SK-N-SH (cell line): Measurements from ENCODE around the gene CLCN2. TPM values are rescaled to one million over a fixed set of nuclear protein-coding genes. Genes with fewer than 3 reads are reported as not detected.

ENCODE experiments used
- CTCF ChIA-PET: fragments of 300-600, 350-600 bp; formaldehyde crosslinking; extraction: SDS; loops from one replicate; lab custom pipeline; 2021; lab: Yijun Ruan, JAX
- POLR2A ChIA-PET: fragments of 350-600 bp; sonication (Branson Sonifier 250); formaldehyde crosslinking; extraction: SDS; loops from one replicate; lab custom pipeline; 2020; ENCODE audit warnings: antibody characterized with exemption, inconsistent platforms; lab: Yijun Ruan, JAX
- DNase-seq: peaks from one replicate; pipeline ENCODE4 v3.0.0; 2012
- H2AFZ ChIP-seq: fragments of 200-600 bp; sonication (generic); 2 replicates; pipeline ENCODE4 v1.8.1; 2016; ENCODE audit warnings: antibody characterized with exemption, mild to moderate bottlenecking, low read depth
- H3F3A ChIP-seq: fragments of 200-600 bp; sonication (generic); replicated peaks from 2 replicates; pipeline ENCODE3; 2016; ENCODE audit warnings: antibody characterized with exemption, mild to moderate bottlenecking; ENCODE audit not compliant: insufficient read depth
- H3K27ac ChIP-seq, 2 experiments: fragments of 200-500 bp in 1 of 2; fragments of 200-600 bp in 1 of 2; sonication (Bioruptor generic) in 1 of 2; sonication (generic), shearing (Covaris generic) in 1 of 2; 2 replicates each; pipeline versions ENCODE4 v1.5.1 to v1.6.1; 2014 to 2016; ENCODE audit warnings: low read depth in 2 of 2, inconsistent platforms in 1 of 2, low read length in 1 of 2, mild to moderate bottlenecking in 1 of 2, mixed read lengths in 1 of 2
- H3K27me3 ChIP-seq: fragments of 200-600 bp; sonication (generic), shearing (Covaris generic); 2 replicates; pipeline ENCODE4 v1.6.1; 2016; ENCODE audit warnings: mixed run types; ENCODE audit not compliant: insufficient read depth
- H3K36me3 ChIP-seq, 2 experiments: fragments of 200-500 bp in 1 of 2; fragments of 200-600 bp in 1 of 2; sonication (Bioruptor generic) in 1 of 2; sonication (generic) in 1 of 2; replicated peaks in 1 of 2; 2 replicates each; pipeline versions ENCODE3 to v1.5.1; 2014 to 2016; ENCODE audit warnings: low read length in 1 of 2, mild to moderate bottlenecking in 1 of 2; ENCODE audit not compliant: insufficient read depth in 2 of 2, control insufficient read depth in 1 of 2
- H3K4me1 ChIP-seq, 2 experiments: fragments of 200-500 bp in 1 of 2; fragments of 200-600 bp in 1 of 2; sonication (Bioruptor generic) in 1 of 2; sonication (generic), shearing (Covaris generic) in 1 of 2; 2 replicates each; pipeline versions ENCODE4 v1.5.1 to v1.6.1; 2014 to 2016; ENCODE audit warnings: low read depth in 1 of 2, low read length in 1 of 2, mixed run types in 1 of 2; ENCODE audit not compliant: insufficient read depth in 2 of 2, control insufficient read depth in 1 of 2
- H3K4me2 ChIP-seq: fragments of 200-600 bp; sonication (generic), shearing (Covaris generic); 2 replicates; pipeline ENCODE4 v1.6.1; 2017; ENCODE audit warnings: mixed run types
- H3K4me3 ChIP-seq, 2 experiments: fragments of 200-500 bp in 1 of 2; fragments of 200-600 bp in 1 of 2; sonication (Bioruptor generic) in 1 of 2; sonication (generic), shearing (Covaris generic) in 1 of 2; 2 replicates each; pipeline versions ENCODE4 v1.5.1 to v1.8.1; 2014 to 2016; ENCODE audit warnings: low read depth in 2 of 2, inconsistent platforms in 1 of 2, low read length in 1 of 2, mild to moderate bottlenecking in 1 of 2, mixed read lengths in 1 of 2, moderate library complexity in 1 of 2
- H3K79me2 ChIP-seq: fragments of 200-600 bp; sonication (generic); 2 replicates; pipeline ENCODE4 v1.8.1; 2017; ENCODE audit warnings: mild to moderate bottlenecking; ENCODE audit not compliant: insufficient read depth
- H3K9ac ChIP-seq: fragments of 200-600 bp; sonication (generic); 2 replicates; pipeline ENCODE4 v1.6.1; 2017; ENCODE audit warnings: mixed run types
- H3K9me2 ChIP-seq: fragments of 200-600 bp; sonication (generic); 2 replicates; pipeline ENCODE4 v1.6.1; 2017; ENCODE audit warnings: mixed run types
- H3K9me3 ChIP-seq: fragments of 200-600 bp; sonication (generic); 2 replicates; pipeline ENCODE4 v1.6.1; 2017; ENCODE audit warnings: mixed run types, mild to moderate bottlenecking, moderate library complexity
- H4K20me1 ChIP-seq: fragments of 200-600 bp; sonication (generic); 2 replicates; pipeline ENCODE4 v1.6.1; 2017; ENCODE audit warnings: mild to moderate bottlenecking, mixed run types; ENCODE audit not compliant: insufficient read depth
- CHD2 ChIP-seq: fragments of 150-350 bp; IDR thresholded peaks from 2 replicates; pipeline ENCODE4 v1.6.1; 2018; ENCODE audit warnings: low read length; ENCODE audit not compliant: partially characterized antibody
- EZH2phosphoT487 ChIP-seq: fragments of 200-600 bp; sonication (generic); IDR thresholded peaks from 2 replicates; pipeline ENCODE4 v1.6.1; 2017; ENCODE audit warnings: low read depth, mixed run types, mild to moderate bottlenecking, antibody characterized with exemption, moderate library complexity, borderline replicate concordance
- FOSL2 ChIP-seq: IDR thresholded peaks from 2 replicates; pipeline ENCODE4 v1.4.0; 2012; ENCODE audit warnings: low read depth, mild to moderate bottlenecking, moderate library complexity, borderline replicate concordance
- FOXM1 ChIP-seq: IDR thresholded peaks from 2 replicates; pipeline ENCODE4 v1.4.0; 2012; ENCODE audit warnings: low read depth, mild to moderate bottlenecking
- IRF3 ChIP-seq: fragments of 150-350 bp; IDR thresholded peaks from 2 replicates; pipeline ENCODE4 v1.6.1; 2016; ENCODE audit warnings: mild to moderate bottlenecking, low read depth, low read length
- JUND ChIP-seq: IDR thresholded peaks from 2 replicates; pipeline ENCODE4 v1.4.0; 2012
- MAX ChIP-seq: IDR thresholded peaks from 2 replicates; pipeline ENCODE4 v1.4.0; 2012; ENCODE audit warnings: low read depth
- NFIC ChIP-seq: IDR thresholded peaks from 2 replicates; pipeline ENCODE4 v1.4.0; 2012; ENCODE audit warnings: borderline replicate concordance
- NRF1 ChIP-seq: IDR thresholded peaks from 2 replicates; pipeline ENCODE4 v1.6.1; 2012; ENCODE audit warnings: low read depth, mild to moderate bottlenecking, low read length
- POLR2AphosphoS5 ChIP-seq: IDR thresholded peaks from 2 replicates; pipeline ENCODE4 v1.6.1; 2012; ENCODE audit warnings: low read depth, low read length
- RAD21 ChIP-seq: IDR thresholded peaks from 2 replicates; pipeline ENCODE4 v1.6.1; 2012; ENCODE audit warnings: mild to moderate bottlenecking, low read length
- RCOR1 ChIP-seq: fragments of 150-350 bp; IDR thresholded peaks from 2 replicates; pipeline ENCODE4 v1.6.1; 2017; ENCODE audit warnings: antibody characterized with exemption, low read length
- REST ChIP-seq: IDR thresholded peaks from 2 replicates; pipeline ENCODE4 v1.6.1; 2012; ENCODE audit warnings: mild to moderate bottlenecking, low read depth, low read length, moderate library complexity
- RFX5 ChIP-seq: IDR thresholded peaks from 2 replicates; pipeline ENCODE4 v1.6.1; 2012; ENCODE audit warnings: mild to moderate bottlenecking, improper control_type of control experiment, low read length
- RXRA ChIP-seq: IDR thresholded peaks from 2 replicates; pipeline ENCODE4 v1.4.0; 2012; ENCODE audit warnings: low read depth, mild to moderate bottlenecking, borderline replicate concordance
- SIN3A ChIP-seq: IDR thresholded peaks from 2 replicates; pipeline ENCODE4 v1.6.1; 2012; ENCODE audit warnings: low read depth, mild to moderate bottlenecking, low read length, moderate library complexity, borderline replicate concordance
- TAF1 ChIP-seq: IDR thresholded peaks from 2 replicates; pipeline ENCODE4 v1.6.1; 2012; ENCODE audit warnings: low read depth, mild to moderate bottlenecking, low read length, moderate library complexity, borderline replicate concordance
- USF1 ChIP-seq: IDR thresholded peaks from 2 replicates; pipeline ENCODE4 v1.4.0; 2012; ENCODE audit warnings: low read depth, borderline replicate concordance
- YY1 ChIP-seq: IDR thresholded peaks from 2 replicates; pipeline ENCODE4 v1.4.0; 2012; ENCODE audit warnings: low read depth, mild to moderate bottlenecking
- WGBS: methylation state at CpG from one replicate; pipeline ENCODE4 v1.1.6; 2017; ENCODE audit warnings: low lambda C conversion rate; 5-methylcytosine and 5-hydroxymethylcytosine counted together
- polyA plus RNA-seq, 3 experiments: library from polyadenylated mRNA; depleted of rRNA; stranded (reverse); fragments of >200 nt; gene quantifications; 2 replicates each; pipeline ENCODE4 v1.2.3, GENCODE V29; 2012
- TF ChIP-seq, protein P1 (sequence below): fragments of 150-350 bp; IDR thresholded peaks from 2 replicates; pipeline ENCODE4 v1.6.1; 2017; ENCODE audit warnings: antibody characterized with exemption, low read length, low read depth, borderline replicate concordance

Gene CLCN2
- polyA plus RNA-seq, 1 of the 3 experiments (the other 2 are of a cell fraction) = 9.1 TPM

DNA sequence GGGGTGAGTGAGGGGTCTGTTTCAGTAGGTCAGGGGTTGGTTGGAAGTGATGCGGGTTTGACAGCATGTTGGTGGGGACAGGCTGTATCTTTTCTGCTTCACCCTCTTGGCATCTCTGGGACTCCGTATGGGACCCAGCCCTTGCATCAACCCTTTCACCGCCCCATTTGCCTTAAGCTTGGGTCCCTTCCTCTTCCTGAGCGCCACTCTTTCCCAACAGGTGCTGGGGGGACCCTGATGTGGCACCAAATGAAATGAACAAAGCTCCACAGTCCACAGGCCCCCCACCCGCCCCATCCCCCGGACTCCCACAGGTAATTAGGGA lies 45.9 kb downstream of the CLCN2 start:
- Histone ChIP-seq H3K4me1 (peaks cover 31 to 34% of the 10 kb centered on the region in 2 experiments; a peak in 3 of 4 replicates), H4K20me1 (peaks cover 46% of the 10 kb centered on the region), H3F3A (peaks cover 46% of the 10 kb centered on the region), H3K4me3 (peak overlapping the region; percentile 64 to 70), H3K4me2 (peak overlapping the region; percentile 99), H3K9me2 (no peaks in the 10 kb centered on the region), H3K27ac (peak overlapping the region; percentile 86 to 89), H3K9ac (peak overlapping the region; percentile 94), H3K79me2 (peaks cover 57% of the 10 kb centered on the region), H2AFZ (no peak overlapping the region), H3K36me3 (peaks cover 14 to 16% of the 10 kb centered on the region in 2 experiments), H3K27me3 (no peaks in the 10 kb centered on the region), H3K9me3 (no peaks in the 10 kb centered on the region)
- WGBS = 0% methylated on average over 5 of the region's 6 CpGs
- CTCF ChIA-PET = interaction anchor here (1.0 kb wide), 1 partner anchor 66 kb away, joined by 3 read pairs; the partner anchor contains the start of gene EEF1AKMT4
- POLR2A ChIA-PET = interaction anchor here (2.2 kb wide), 1 partner anchor 22 kb away, joined by 8 read pairs; the partner anchor contains the start of gene FAM131A
- TF ChIP-seq MAX = no peak; the same call in 1 of the 2 replicates
- no peak for TF ChIP-seq USF1
- TF ChIP-seq RCOR1 = no peak
- TF ChIP-seq, protein P1, sequence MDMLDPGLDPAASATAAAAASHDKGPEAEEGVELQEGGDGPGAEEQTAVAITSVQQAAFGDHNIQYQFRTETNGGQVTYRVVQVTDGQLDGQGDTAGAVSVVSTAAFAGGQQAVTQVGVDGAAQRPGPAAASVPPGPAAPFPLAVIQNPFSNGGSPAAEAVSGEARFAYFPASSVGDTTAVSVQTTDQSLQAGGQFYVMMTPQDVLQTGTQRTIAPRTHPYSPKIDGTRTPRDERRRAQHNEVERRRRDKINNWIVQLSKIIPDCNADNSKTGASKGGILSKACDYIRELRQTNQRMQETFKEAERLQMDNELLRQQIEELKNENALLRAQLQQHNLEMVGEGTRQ = no peak
- TF ChIP-seq RXRA = no peak
- no peak for TF ChIP-seq FOSL2
- no peak for TF ChIP-seq POLR2AphosphoS5
- no peak for TF ChIP-seq NFIC
- TF ChIP-seq TAF1 = no peak
- TF ChIP-seq JUND = no peak
- TF ChIP-seq YY1 = no peak
- no peak for TF ChIP-seq CHD2
- no peak for TF ChIP-seq FOXM1
- TF ChIP-seq EZH2phosphoT487 = no peak
- TF ChIP-seq IRF3 = no peak
- no peak for TF ChIP-seq NRF1
- TF ChIP-seq RFX5 = no peak
- TF ChIP-seq SIN3A = no peak
- TF ChIP-seq RAD21 = no peak
- no peak for TF ChIP-seq REST
- DNase-seq = no peak
